Thyroid gland (tissue), 4 donors: ENCODE data around the gene ZBTB48. TPM values are rescaled to one million over a fixed set of nuclear protein-coding genes. Genes with fewer than 3 reads are reported as not detected.
A peak's percentile ranks its signal among the peaks of the same experiment; 100 is the strongest.

Experiments used
- DNase-seq, 2 donors: peaks; one replicate each; pipeline ENCODE4 v3.0.0-alpha.2; 2019
- H3K27ac ChIP-seq, 3 donors: fragments of 200-600 bp; sonication (generic); 1 replicate in 2 of 3; 2 replicates in 1 of 3; pipeline ENCODE4 v1.5.1; 2016 to 2019; ENCODE audit warnings: mild to moderate bottlenecking in 1 of 3, moderate library complexity in 1 of 3
- H3K27me3 ChIP-seq: fragments of 200-600 bp; sonication (generic); one replicate; pipeline ENCODE4 v1.5.1; 2019
- H3K36me3 ChIP-seq, 2 donors: fragments of 200-600 bp; sonication (generic); one replicate each; pipeline ENCODE4 v1.5.1; 2016 to 2019
- H3K4me1 ChIP-seq, 2 donors: fragments of 200-600 bp; sonication (generic); one replicate each; pipeline ENCODE4 v1.5.1; 2017 to 2019
- H3K4me3 ChIP-seq, 3 donors: fragments of 200-600 bp; sonication (generic); replicated peaks in 1 of 3; 1 replicate in 2 of 3; 2 replicates in 1 of 3; pipeline ENCODE4 v1.5.1; 2016; ENCODE audit warnings: mild to moderate bottlenecking in 1 of 3
- H3K9me3 ChIP-seq: fragments of 200-600 bp; sonication (generic); one replicate; pipeline ENCODE4 v1.5.1; 2017
- POLR2A ChIP-seq, 2 donors: fragments of 450-650 bp; IDR thresholded peaks; one replicate each; pipeline ENCODE4 v1.6.1; 2017; ENCODE audit warnings: antibody characterized with exemption in 2 of 2, mild to moderate bottlenecking in 2 of 2, moderate library complexity in 1 of 2
- WGBS, 2 donors: methylation state at CpG; one replicate each; pipeline ENCODE4 v1.1.5; 2017; 5-methylcytosine and 5-hydroxymethylcytosine counted together
- intact Hi-C: fragments of 100-400 bp; cut with DNase I; formaldehyde crosslinking; loops from one replicate; pipeline ENCODE4 v1.15.1; 2023
- total RNA-seq, 4 donors: library from RNA; depleted of rRNA; stranded (reverse); fragments of >200 nt; gene quantifications; one replicate each; pipeline ENCODE4 v1.2.3, GENCODE V29; 2016
- TF ChIP-seq, protein P1 (sequence below), 6 experiments: fragments of 200-600 bp in 3 of 6; fragments of 450-650 bp in 3 of 6; sonication (generic) in 3 of 6; IDR thresholded peaks; one replicate each; pipeline ENCODE4 v1.5.1; 2016 to 2019; ENCODE audit warnings: antibody characterized with exemption in 6 of 6, mild to moderate bottlenecking in 2 of 6, inconsistent platforms in 1 of 6, moderate library complexity in 1 of 6

The ZBTB48 gene
- total RNA-seq, 4 donors from 2014 or later = 22.7 to 33.8 (median 29.4) TPM

DNA sequence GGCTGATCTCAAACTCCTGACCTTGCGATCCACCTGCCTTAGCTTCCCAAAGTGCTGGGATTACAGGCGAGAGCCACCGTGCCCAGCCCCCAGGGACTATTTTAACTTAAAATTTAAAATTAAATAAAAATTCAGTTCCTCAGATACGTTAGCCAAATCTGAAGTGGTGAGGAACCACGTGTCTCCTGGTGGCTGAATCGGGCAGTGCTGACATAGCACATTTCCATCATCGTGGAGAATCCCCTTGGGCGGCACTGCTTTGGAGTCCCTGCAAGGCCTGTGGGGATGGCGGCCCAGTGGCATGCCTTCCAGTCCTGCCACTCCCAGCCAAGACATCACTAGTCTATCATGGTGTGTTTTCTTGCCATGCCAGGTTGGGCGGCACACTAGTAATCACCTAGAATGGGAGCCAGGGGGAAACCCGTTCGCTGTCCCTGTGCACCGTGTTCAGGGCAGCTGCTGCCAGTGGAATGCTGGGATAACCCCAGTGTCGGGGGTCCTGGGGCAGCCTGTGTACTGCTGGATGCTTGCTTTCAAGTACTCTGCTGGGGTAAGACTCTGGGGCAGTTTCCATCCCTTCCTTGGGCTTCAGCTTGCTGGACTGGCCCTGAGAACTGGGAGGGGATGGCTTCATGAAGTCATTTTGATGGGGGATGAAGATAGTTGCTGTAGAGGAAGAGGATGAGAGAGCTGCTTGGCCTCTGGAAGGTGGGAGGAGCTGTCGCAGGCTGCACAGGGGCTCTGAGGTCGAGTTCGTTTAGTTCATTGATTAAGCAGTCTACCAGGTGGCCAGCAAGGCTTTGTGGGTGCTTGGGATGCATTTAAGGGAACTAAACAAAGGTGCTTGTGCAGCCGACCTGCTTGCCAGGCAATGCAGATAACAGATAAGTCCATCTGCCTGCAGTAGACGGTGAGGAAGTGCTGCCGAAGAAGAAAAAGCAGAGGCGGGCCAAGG is 4.6 kb downstream of the ZBTB48 start:
- H3K27ac ChIP-seq = no peak overlapping the region
- intact Hi-C loops = no loop called here
- no peaks in the 10 kb centered on the region for H3K27me3 ChIP-seq
- WGBS, 2 donors = 71 to 80% methylated on average over 18 to 21 of the region's 21 CpGs
- peaks cover 30 to 44% of the 10 kb centered on the region in 2 donors for H3K4me1 ChIP-seq
- no peak for TF ChIP-seq POLR2A (IDR thresholded peaks at IDR 0.05)
- TF ChIP-seq, protein P1, sequence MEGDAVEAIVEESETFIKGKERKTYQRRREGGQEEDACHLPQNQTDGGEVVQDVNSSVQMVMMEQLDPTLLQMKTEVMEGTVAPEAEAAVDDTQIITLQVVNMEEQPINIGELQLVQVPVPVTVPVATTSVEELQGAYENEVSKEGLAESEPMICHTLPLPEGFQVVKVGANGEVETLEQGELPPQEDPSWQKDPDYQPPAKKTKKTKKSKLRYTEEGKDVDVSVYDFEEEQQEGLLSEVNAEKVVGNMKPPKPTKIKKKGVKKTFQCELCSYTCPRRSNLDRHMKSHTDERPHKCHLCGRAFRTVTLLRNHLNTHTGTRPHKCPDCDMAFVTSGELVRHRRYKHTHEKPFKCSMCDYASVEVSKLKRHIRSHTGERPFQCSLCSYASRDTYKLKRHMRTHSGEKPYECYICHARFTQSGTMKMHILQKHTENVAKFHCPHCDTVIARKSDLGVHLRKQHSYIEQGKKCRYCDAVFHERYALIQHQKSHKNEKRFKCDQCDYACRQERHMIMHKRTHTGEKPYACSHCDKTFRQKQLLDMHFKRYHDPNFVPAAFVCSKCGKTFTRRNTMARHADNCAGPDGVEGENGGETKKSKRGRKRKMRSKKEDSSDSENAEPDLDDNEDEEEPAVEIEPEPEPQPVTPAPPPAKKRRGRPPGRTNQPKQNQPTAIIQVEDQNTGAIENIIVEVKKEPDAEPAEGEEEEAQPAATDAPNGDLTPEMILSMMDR (IDR thresholded peaks at IDR 0.05) = no peak
- peaks cover 15 to 17% of the 10 kb centered on the region in 2 donors for H3K36me3 ChIP-seq
- no peaks in the 10 kb centered on the region for H3K9me3 ChIP-seq
- no peak for DNase-seq
- no peak overlapping the region for H3K4me3 ChIP-seq

- DNase-seq = peak; percentile 69 to 80
- Histone ChIP-seq H3K4me1 (peaks cover 28 to 42% of the 10 kb centered on the region in 2 donors), H3K9me3 (no peaks in the 10 kb centered on the region), H3K27me3 (no peaks in the 10 kb centered on the region), H3K4me3 (no peak overlapping the region), H3K36me3 (peaks cover 22 to 23% of the 10 kb centered on the region in 2 donors), H3K27ac (peak overlapping the region; percentile 17 to 47 (median 43))
- TF ChIP-seq, protein P1 (IDR thresholded peaks at IDR 0.05) = no peak
- TF ChIP-seq POLR2A (IDR thresholded peaks at IDR 0.05) = no peak
- WGBS, 2 donors = 76 to 82% methylated on average over 11 of the region's 12 CpGs
- intact Hi-C loops = no loop called here
These were observed 5.4 kb downstream of the ZBTB48 start for GRCh38 chr1:6585081-6585722.

DNA sequence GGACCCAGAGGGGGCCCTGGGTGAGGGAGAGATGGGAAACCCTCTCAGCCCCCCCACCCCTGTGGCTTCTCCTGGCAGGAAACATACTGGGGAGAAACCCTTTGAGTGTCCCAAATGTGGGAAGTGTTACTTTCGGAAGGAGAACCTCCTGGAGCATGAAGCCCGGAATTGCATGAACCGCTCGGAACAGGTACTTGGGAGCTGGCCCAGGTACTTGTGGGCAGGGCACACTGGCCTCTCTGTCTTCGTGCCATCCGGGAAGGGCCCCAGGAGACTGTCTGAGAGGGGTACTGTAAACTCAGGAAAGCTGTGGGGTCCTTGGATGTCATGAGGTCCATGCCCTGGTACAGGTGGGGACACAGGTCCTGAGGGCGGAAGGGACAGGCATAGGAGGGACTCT is 6.0 kb downstream of the ZBTB48 start:
- 73 to 80% methylated on average over 7 of the region's 7 CpGs for WGBS, 2 donors
- Histone ChIP-seq H3K27ac (peak overlapping the region; percentile 17 to 47 (median 43)), H3K9me3 (no peaks in the 10 kb centered on the region), H3K36me3 (peaks cover 22 to 27% of the 10 kb centered on the region in 2 donors), H3K4me1 (peaks cover 24 to 37% of the 10 kb centered on the region in 2 donors), H3K4me3 (no peak overlapping the region), H3K27me3 (no peaks in the 10 kb centered on the region)
- peak; percentile 63 to 81 for DNase-seq
- intact Hi-C loops = no loop called here
- no peak for TF ChIP-seq POLR2A (IDR thresholded peaks at IDR 0.05)
- TF ChIP-seq, protein P1 (IDR thresholded peaks at IDR 0.05) = no peak

DNA sequence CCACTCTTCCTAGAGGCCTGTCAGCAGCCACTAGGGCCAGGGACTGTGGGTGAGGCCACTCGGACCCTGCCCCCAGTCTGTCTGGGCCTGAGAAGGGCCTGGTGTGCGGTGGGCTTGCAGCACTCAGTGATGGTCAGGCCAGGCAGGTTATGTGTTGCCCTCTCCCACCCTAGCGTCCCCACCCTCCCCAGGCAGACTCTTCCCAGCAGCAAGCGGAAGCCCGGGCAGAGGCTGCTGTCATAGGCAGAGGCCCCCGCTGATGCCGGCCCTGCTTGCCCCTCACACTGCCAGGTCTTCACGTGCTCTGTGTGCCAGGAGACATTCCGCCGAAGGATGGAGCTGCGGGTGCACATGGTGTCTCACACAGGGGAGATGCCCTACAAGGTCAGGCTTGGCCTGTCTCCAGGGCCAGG is 6.6 kb downstream of the ZBTB48 start:
- Histone ChIP-seq H3K27ac (peak overlapping the region in 2 of 3 donors; percentile 17 to 47), H3K9me3 (no peaks in the 10 kb centered on the region)
- no peak for TF ChIP-seq POLR2A (IDR thresholded peaks at IDR 0.05)
- TF ChIP-seq, protein P1 (IDR thresholded peaks at IDR 0.05) = no peak

More for the DNA sequence above, 6.6 kb downstream of the ZBTB48 start:
- no peak for DNase-seq
- 83% methylated on average over 4 of the region's 11 CpGs; no CpG with 5 or more reads in 1 of the 2 donors for WGBS, 2 donors
- Histone ChIP-seq H3K36me3 (peaks cover 22 to 27% of the 10 kb centered on the region in 2 donors), H3K27me3 (no peaks in the 10 kb centered on the region), H3K4me3 (no peak overlapping the region), H3K4me1 (peaks cover 20 to 31% of the 10 kb centered on the region in 2 donors)
- intact Hi-C loops = no loop called here
